Liver (tissue), 9 donors: ENCODE results near the gene CTAGE15. TPM values are rescaled to one million over a fixed set of nuclear protein-coding genes. Genes with fewer than 3 reads are reported as not detected.
"Not testable (repeated sequence)": the region's sequence is repeated elsewhere in the genome, so short reads cannot be mapped to it uniquely, and the experiment has no call there.

ENCODE experiments used
- DNase-seq: peaks from one replicate; pipeline ENCODE4 v3.0.0-alpha.2; 2017; ENCODE audit warnings: low spot score
- H3K27ac ChIP-seq, 2 donors: one replicate each; pipeline ENCODE4 v1.7.0; 2013; ENCODE audit warnings: inconsistent platforms in 2 of 2, low read length in 2 of 2, control low read depth in 1 of 2, low read depth in 1 of 2, mild to moderate bottlenecking in 1 of 2
- H3K27me3 ChIP-seq, 4 donors: one replicate each; pipeline versions ENCODE4 v1.6.1 to v1.7.0; 2013; ENCODE audit warnings: low read length in 3 of 4, inconsistent platforms in 1 of 4, mild to moderate bottlenecking in 1 of 4, moderate library complexity in 1 of 4; ENCODE audit not compliant: control insufficient read depth in 4 of 4, insufficient read depth in 4 of 4
- H3K36me3 ChIP-seq, 4 donors: one replicate each; pipeline versions ENCODE4 v1.6.1 to v1.7.0; 2013; ENCODE audit warnings: low read length in 3 of 4, mild to moderate bottlenecking in 3 of 4, low read depth in 1 of 4, moderate library complexity in 1 of 4; ENCODE audit not compliant: control insufficient read depth in 4 of 4, insufficient read depth in 3 of 4
- H3K4me1 ChIP-seq, 4 donors: one replicate each; pipeline versions ENCODE4 v1.6.1 to v1.7.0; 2013; ENCODE audit warnings: low read length in 3 of 4, mild to moderate bottlenecking in 3 of 4, moderate library complexity in 1 of 4; ENCODE audit not compliant: control insufficient read depth in 4 of 4, insufficient read depth in 4 of 4
- H3K4me3 ChIP-seq, 3 donors: one replicate each; pipeline versions ENCODE4 v1.6.1 to v1.7.0; 2013; ENCODE audit warnings: low read length in 3 of 3, control low read depth in 1 of 3, low read depth in 1 of 3, mild to moderate bottlenecking in 1 of 3
- H3K9ac ChIP-seq, 2 donors: one replicate each; pipeline ENCODE4 v1.7.0; 2013; ENCODE audit warnings: low read length in 2 of 2, mild to moderate bottlenecking in 2 of 2, moderate library complexity in 2 of 2, control low read depth in 1 of 2, low read depth in 1 of 2
- H3K9me3 ChIP-seq, 4 donors: one replicate each; pipeline versions ENCODE4 v1.6.1 to v1.7.0; 2013; ENCODE audit warnings: low read length in 3 of 4; ENCODE audit not compliant: control insufficient read depth in 4 of 4
- RAD21 ChIP-seq, 2 donors: IDR thresholded peaks; 2 replicates each; pipeline ENCODE4 v1.6.1; 2016; ENCODE audit warnings: antibody characterized with exemption in 2 of 2, mild to moderate bottlenecking in 2 of 2
- WGBS: extraction: QIAGEN DNeasy Blood & Tissue Kit; methylation state at CpG from one replicate; pipeline ENCODE4 v1.1.7; 2013; 5-methylcytosine and 5-hydroxymethylcytosine counted together
- polyA plus RNA-seq, 2 donors: library from polyadenylated mRNA; stranded (reverse) in 1 of 2; unstranded in 1 of 2; fragments of 200-250 nt in 1 of 2; fragments of >200 nt in 1 of 2; fragmentation: Nextera tagmentation in 1 of 2; extraction: Ambion mirVana in 1 of 2; gene quantifications; one replicate each; pipeline versions ENCODE4 v1.2.1 to v1.2.3, GENCODE V29; 2013 to 2015
- total RNA-seq, 2 donors: library from RNA; depleted of rRNA; stranded (reverse); fragments of >200 nt; gene quantifications; one replicate each; pipeline ENCODE4 v1.2.3, GENCODE V29; 2014
- donor health status: healthy.
- donor health status: healthy.
- donor health status: healthy.
- donor health status: healthy.
- donor health status: healthy.

The CTAGE15 gene
- total and polyA plus RNA-seq, 4 donors = 0.14 to 1.1 (median 0.24) TPM

DNA sequence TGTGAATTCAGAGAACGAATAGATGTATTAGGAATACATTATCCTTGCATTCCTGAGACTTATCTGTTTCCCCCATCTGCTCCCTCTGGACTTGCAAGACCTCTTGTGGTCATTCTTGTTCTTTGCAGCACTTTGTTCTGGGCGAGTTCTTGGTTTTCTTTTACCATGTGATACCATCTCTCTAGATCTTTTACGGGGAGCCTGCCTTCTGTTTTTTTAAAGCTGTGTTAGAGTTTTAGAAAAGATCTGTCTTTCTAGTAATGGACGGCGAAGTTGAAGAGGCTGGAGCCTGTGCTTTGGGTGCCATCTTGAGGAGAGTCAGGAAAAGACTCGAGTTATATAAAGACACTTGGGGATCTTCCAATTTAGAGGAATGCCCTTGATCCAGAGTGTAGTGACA is 8.3 kb upstream of the CTAGE15 start:
- not testable (repeated sequence) for H3K36me3 ChIP-seq, DNase-seq, H3K9ac ChIP-seq, H3K4me1 ChIP-seq, H3K27ac ChIP-seq, H3K27me3 ChIP-seq, H3K9me3 ChIP-seq, H3K4me3 ChIP-seq
- TF ChIP-seq RAD21 (IDR thresholded peaks at IDR 0.05) = peak; percentile 16 to 28
- WGBS = 2% methylated on average over 2 of the region's 6 CpGs

DNA sequence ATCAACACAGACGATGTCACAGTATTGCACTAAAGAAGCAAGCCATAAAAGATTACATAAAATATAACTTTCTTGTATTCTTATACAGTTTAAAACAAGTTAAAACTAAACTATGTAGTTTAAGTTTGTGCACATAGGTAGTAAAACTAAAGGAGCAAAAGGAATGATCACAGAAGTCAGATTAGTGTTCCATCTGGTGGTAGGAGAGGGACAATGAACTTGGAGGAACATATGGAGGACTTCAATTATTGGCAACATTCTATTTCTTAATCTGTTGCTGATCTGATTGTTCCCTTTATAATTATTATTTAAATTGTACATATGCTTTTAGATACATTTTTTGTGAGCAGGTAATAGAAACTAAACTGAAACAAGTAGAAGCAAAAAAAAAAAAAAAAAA is 5.6 kb upstream of the CTAGE15 start:
- WGBS = no CpG with 5 or more reads among the region's 1 CpG
- not testable (repeated sequence) for DNase-seq, H3K4me1 ChIP-seq, H3K27ac ChIP-seq, H3K9ac ChIP-seq, H3K4me3 ChIP-seq, H3K27me3 ChIP-seq, H3K36me3 ChIP-seq, H3K9me3 ChIP-seq

DNA sequence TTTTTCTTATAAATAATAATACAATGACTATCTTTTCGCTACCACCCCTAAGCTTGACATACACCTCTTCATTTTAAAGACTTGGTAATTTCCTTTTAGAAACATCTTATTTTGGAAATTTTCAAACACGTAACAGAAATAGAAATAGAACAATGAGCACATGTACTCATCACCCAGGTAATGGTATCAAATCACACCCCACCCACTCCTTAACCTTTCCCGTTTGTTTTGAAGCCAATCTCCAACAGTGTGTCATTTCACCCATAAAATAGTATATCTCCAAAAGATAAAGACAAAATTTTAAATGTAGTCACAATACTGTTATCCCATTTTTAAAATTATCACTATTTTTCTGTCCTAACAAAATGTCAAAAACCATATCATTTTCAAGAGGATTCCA is 16.6 kb downstream of the CTAGE15 start:
- not testable (repeated sequence) for H3K36me3 ChIP-seq, H3K27me3 ChIP-seq, H3K9ac ChIP-seq, H3K9me3 ChIP-seq, H3K4me3 ChIP-seq, H3K4me1 ChIP-seq, DNase-seq, H3K27ac ChIP-seq
- WGBS = 98% methylated on average over 2 of the region's 3 CpGs

DNA sequence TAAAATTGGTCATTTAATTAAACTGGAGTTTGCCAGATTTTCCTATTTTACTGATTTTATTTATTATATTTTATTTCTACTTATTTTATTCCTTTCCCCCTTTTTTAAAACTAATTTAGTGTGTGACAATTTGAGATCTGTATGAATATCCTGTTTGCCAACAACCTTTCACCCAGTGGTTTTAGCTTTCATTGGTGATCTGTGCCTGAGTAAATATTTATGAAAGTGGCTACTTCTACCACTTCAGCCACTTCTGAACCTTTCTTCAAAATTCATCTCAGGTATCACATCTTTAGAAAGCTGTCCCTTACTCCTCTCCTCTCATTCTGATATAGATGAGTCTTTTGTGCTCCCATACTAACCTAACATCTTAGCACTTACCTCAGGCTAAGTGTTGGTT is 18.3 kb downstream of the CTAGE15 start:
- not testable (repeated sequence) for H3K27me3 ChIP-seq, DNase-seq, H3K9me3 ChIP-seq, H3K4me3 ChIP-seq, H3K27ac ChIP-seq, H3K9ac ChIP-seq, H3K4me1 ChIP-seq, H3K36me3 ChIP-seq

DNA sequence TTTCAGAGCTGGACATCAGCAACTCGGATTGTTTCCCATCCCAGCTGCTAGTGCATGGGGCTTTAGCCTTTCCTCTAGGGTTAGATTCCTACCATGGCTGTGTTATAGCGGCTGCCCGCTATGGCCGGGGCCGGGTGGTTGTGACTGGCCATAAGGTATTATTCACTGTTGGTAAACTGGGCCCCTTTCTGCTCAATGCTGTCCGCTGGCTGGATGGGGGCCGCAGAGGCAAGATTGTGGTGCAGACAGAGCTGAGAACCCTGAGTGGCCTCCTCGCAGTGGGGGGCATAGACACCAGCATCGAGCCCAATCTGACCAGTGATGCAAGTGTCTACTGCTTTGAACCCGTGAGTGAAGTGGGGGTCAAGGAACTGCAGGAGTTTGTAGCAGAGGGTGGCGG is 26.5 kb downstream of the CTAGE15 start:
- WGBS = 95% methylated on average over 4 of the region's 11 CpGs
- H3K36me3 ChIP-seq, H3K27me3 ChIP-seq, H3K9ac ChIP-seq, H3K27ac ChIP-seq, H3K9me3 ChIP-seq, H3K4me1 ChIP-seq, H3K4me3 ChIP-seq, DNase-seq: not testable (repeated sequence)

DNA sequence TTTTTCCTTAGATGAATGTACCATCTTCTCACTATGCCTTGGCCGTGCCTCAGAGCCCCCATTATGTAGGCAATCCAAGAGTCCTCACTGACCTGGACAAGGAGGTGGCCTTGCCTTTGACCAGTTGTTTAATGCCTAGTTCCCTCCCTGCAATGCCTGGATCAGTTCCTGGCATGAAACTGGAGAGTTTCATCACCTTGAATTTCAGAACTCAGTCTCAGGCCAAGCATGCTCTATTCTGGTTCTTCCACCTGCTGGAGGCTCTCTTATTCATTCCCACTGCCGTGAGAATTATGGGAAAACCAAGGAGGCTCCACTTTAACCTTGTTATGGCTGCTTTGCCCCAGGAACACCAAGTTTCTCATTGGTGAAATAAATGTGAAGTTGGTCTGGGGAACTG is 31.9 kb downstream of the CTAGE15 start:
- H3K9me3 ChIP-seq, H3K27ac ChIP-seq, DNase-seq, H3K4me3 ChIP-seq, H3K9ac ChIP-seq, H3K4me1 ChIP-seq, H3K36me3 ChIP-seq, H3K27me3 ChIP-seq: not testable (repeated sequence)
- WGBS = no CpG with 5 or more reads among the region's 2 CpGs

DNA sequence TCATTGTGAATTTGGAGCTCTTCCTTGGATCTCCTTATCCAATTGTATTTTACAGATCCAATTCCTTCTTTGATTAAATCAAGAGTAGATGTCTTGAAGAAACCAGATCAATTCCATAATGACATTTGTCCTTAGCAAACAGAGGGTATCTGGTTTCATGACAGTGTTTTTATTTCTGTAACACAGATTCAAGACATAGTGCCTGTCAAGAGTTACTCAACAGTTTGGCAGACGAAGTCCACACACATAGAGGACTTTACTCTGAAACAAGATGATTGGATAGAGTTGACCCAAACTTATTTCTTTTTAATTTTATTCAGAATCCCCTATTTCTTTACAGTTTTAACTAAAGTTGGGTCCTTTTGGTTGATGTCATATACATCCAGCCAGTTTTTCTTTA is 34.5 kb downstream of the CTAGE15 start:
- no CpG with 5 or more reads among the region's 1 CpG for WGBS
- not testable (repeated sequence) for H3K27me3 ChIP-seq, H3K36me3 ChIP-seq, H3K9ac ChIP-seq, H3K4me3 ChIP-seq, H3K4me1 ChIP-seq, H3K9me3 ChIP-seq, DNase-seq, H3K27ac ChIP-seq

DNA sequence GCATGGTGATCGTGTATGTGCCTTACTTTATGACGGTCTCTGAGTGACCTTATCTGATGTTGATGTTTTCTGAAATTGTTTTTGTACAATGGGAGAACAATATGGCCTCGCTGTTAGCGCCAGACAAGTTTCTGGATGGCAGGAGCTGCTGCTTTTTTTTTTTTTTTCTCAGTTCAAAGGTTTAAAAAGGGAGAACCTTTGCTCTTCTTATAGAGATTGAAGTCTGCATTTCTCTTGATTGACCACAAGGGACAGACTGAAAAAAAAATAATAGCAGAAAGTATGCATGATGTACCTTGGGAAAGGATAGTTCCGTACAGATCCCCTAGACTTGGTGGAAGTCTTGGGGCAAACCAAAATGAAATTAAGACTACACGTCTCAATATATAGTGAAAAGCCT is 43.9 kb downstream of the CTAGE15 start:
- not testable (repeated sequence) for H3K9ac ChIP-seq, H3K4me3 ChIP-seq, H3K27me3 ChIP-seq, H3K9me3 ChIP-seq, DNase-seq, H3K27ac ChIP-seq, H3K4me1 ChIP-seq, H3K36me3 ChIP-seq
- 80% methylated on average over 3 of the region's 6 CpGs for WGBS

DNA sequence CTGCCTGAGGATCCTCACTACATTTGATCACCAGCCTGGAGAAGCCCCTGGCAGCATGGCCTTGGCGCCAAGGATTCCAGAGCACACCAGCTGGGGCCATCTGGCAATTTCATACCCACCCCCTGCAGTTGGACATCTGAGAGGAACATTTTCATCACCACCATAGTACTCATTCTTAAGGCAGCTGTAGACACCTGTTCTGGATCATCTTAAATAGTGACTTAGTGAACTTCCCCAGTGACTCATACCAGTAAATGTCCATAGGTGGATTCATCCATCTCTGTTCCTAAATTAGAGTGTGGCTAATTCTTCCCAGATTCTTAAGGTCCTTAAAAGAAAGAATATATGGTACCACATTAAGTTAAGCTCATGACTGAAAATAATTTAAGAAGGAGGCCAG is 45.6 kb downstream of the CTAGE15 start:
- no CpG with 5 or more reads among the region's 1 CpG for WGBS
- not testable (repeated sequence) for H3K9ac ChIP-seq, H3K27ac ChIP-seq, DNase-seq, H3K4me3 ChIP-seq, H3K4me1 ChIP-seq, H3K9me3 ChIP-seq, H3K27me3 ChIP-seq, H3K36me3 ChIP-seq
